Measurements from ENCODE around the gene PDCD6IP. TPM values are rescaled to one million over a fixed set of nuclear protein-coding genes. Genes with fewer than 3 reads are reported as not detected.

Gene PDCD6IP
- total RNA-seq, 1 donor: 258 TPM

- no peak for DNase-seq (ENCODE audit: low read depth)
- no peak overlapping the region for H3K4me3 ChIP-seq (ENCODE audit: low read depth, low read length)
- no peak for TF ChIP-seq CTCF (IDR thresholded peaks at IDR 0.05; ENCODE audit: insufficient read depth, low read length)
Observed at GRCh38 chr3:33900809-33901505, 102.5 kb downstream of the PDCD6IP start.

GRCh38 chr3:33901862-33902563, 103.6 kb downstream of the PDCD6IP start:
- DNase-seq (ENCODE audit: low read depth): no peak
- no peak for TF ChIP-seq CTCF (IDR thresholded peaks at IDR 0.05; ENCODE audit: insufficient read depth, low read length)
- no peak overlapping the region for H3K4me3 ChIP-seq (ENCODE audit: low read depth, low read length)

- H3K4me3 ChIP-seq (ENCODE audit: low read depth, low read length): no peak overlapping the region
- no peak for DNase-seq (ENCODE audit: low read depth)
- no peak for TF ChIP-seq CTCF (IDR thresholded peaks at IDR 0.05; ENCODE audit: insufficient read depth, low read length)
Observed at GRCh38 chr3:33904730-33905129, 106.3 kb downstream of the PDCD6IP start.

GRCh38 chr3:33908250-33908851, 109.9 kb downstream of the PDCD6IP start:
- TF ChIP-seq CTCF (IDR thresholded peaks at IDR 0.05; ENCODE audit: insufficient read depth, low read length): no peak
- DNase-seq (ENCODE audit: low read depth): no peak
- H3K4me3 ChIP-seq (ENCODE audit: low read depth, low read length): no peak overlapping the region

- TF ChIP-seq CTCF (IDR thresholded peaks at IDR 0.05; ENCODE audit: insufficient read depth, low read length): no peak
- H3K4me3 ChIP-seq (ENCODE audit: low read depth, low read length): no peak overlapping the region
- DNase-seq (ENCODE audit: low read depth): no peak
Observed at GRCh38 chr3:33909547-33909946, 111.1 kb downstream of the PDCD6IP start.

DNA sequence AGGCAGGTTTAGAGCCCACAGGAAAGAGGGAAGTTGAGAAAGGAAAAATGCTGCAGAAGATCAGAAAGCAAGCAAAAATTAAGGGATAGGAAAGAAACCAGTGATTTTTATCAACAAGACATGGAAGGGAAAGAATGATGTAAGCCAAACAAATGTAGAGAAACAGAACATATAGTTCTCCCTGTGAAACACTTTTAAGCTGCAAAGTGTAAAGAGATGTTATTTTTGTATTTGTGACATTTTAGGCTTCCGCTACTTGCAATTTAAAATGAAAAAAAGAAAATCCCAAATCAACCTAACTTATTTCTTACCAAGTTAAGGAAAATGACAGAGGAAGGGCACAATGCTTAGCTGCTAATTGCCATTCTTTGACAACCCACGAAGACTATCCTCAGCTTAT, 111.6 kb downstream of the PDCD6IP start:
- TF ChIP-seq CTCF (IDR thresholded peaks at IDR 0.05; ENCODE audit: insufficient read depth, low read length): no peak
- DNase-seq (ENCODE audit: low read depth): no peak
- no peak overlapping the region for H3K4me3 ChIP-seq (ENCODE audit: low read depth, low read length)
